ENCODE measurements around the gene NCEH1. TPM values are rescaled to one million over a fixed set of nuclear protein-coding genes. Genes with fewer than 3 reads are reported as not detected.

Gene NCEH1
- total RNA-seq, 1 donor from 2014 or later = 4.5 TPM

- POLR2A ChIA-PET = no interaction called here
- TF ChIP-seq, protein P1, sequence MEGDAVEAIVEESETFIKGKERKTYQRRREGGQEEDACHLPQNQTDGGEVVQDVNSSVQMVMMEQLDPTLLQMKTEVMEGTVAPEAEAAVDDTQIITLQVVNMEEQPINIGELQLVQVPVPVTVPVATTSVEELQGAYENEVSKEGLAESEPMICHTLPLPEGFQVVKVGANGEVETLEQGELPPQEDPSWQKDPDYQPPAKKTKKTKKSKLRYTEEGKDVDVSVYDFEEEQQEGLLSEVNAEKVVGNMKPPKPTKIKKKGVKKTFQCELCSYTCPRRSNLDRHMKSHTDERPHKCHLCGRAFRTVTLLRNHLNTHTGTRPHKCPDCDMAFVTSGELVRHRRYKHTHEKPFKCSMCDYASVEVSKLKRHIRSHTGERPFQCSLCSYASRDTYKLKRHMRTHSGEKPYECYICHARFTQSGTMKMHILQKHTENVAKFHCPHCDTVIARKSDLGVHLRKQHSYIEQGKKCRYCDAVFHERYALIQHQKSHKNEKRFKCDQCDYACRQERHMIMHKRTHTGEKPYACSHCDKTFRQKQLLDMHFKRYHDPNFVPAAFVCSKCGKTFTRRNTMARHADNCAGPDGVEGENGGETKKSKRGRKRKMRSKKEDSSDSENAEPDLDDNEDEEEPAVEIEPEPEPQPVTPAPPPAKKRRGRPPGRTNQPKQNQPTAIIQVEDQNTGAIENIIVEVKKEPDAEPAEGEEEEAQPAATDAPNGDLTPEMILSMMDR (IDR thresholded peaks at IDR 0.05) = no peak
- DNase-seq (no peak), ATAC-seq (ENCODE audit: low read depth) (no peak)
- Mint-ChIP-seq H3K36me3 (ENCODE audit: low read depth) (peaks cover 6% of the 10 kb centered on the region), H3K27ac (no peak overlapping the region), H3K9me3 (peaks cover 2% of the 10 kb centered on the region), H3K4me3 (no peak overlapping the region), H3K4me1 (peaks cover 22% of the 10 kb centered on the region), H3K27me3 (no peaks in the 10 kb centered on the region)
- intact Hi-C loops (cut with micrococcal nuclease) = loop anchor here (5.0 kb wide), 1 partner anchor 116 kb away; no protein-coding TSS in a partner anchor
- CTCF ChIA-PET = interaction anchor here (0.6 kb wide), 1 partner anchor 572 kb away, joined by 3 read pairs; no protein-coding TSS in a partner anchor
These were observed 2.4 kb upstream of the NCEH1 start for GRCh38 chr3:172713316-172713715.

GRCh38 chr3:172711454-172711795 is 558 bp upstream of the NCEH1 start:
- Mint-ChIP-seq H3K36me3 (ENCODE audit: low read depth) (peaks cover 6% of the 10 kb centered on the region), H3K27me3 (no peaks in the 10 kb centered on the region), H3K9me3 (no peaks in the 10 kb centered on the region), H3K27ac (peak overlapping the region; percentile 83), H3K4me1 (peaks cover 22% of the 10 kb centered on the region), H3K4me3 (peak overlapping the region; percentile 97)
- ChIA-PET CTCF (interaction anchor here (1.0 to 1.8 kb wide), 4 partner anchors 32 to 116 kb away, joined by 3 to 5 read pairs (median 4); no protein-coding TSS in a partner anchor), POLR2A (interaction anchor here (1.0 to 1.8 kb wide), 2 partner anchors 18 to 39 kb away, joined by 3 to 8 read pairs; partner anchors contain the start of gene ECT2)
- DNase-seq = no peak
- peak; percentile 8 for ATAC-seq (ENCODE audit: low read depth)
- intact Hi-C loops (cut with micrococcal nuclease) = loop anchor here (1.0 to 5.0 kb wide), 6 partner anchors 38 to 221 kb away; partner anchors contain the start of gene ECT2
- TF ChIP-seq, protein P1 (IDR thresholded peaks at IDR 0.05) = no peak

GRCh38 chr3:172709774-172710663 is 848 bp downstream of the NCEH1 start:
- peaks cover 6% of the 10 kb centered on the region for H3K36me3 Mint-ChIP-seq (ENCODE audit: low read depth)
- TF ChIP-seq, protein P1 (IDR thresholded peaks at IDR 0.05) = no peak
- no peaks in the 10 kb centered on the region for H3K27me3 Mint-ChIP-seq
- CTCF ChIA-PET = interaction anchor here (1.1 to 1.8 kb wide), 3 partner anchors 33 to 40 kb away, joined by 3 to 5 read pairs (median 3); no protein-coding TSS in a partner anchor
- H3K4me3 Mint-ChIP-seq = peak overlapping the region; percentile 97
- intact Hi-C loops (cut with micrococcal nuclease) = loop anchor here (2.0 to 5.0 kb wide), 2 partner anchors 113 to 219 kb away; no protein-coding TSS in a partner anchor
- H3K27ac Mint-ChIP-seq = peak overlapping the region; percentile 83
- no peak for DNase-seq
- H3K4me1 Mint-ChIP-seq = peaks cover 22% of the 10 kb centered on the region
- POLR2A ChIA-PET = interaction anchor here (1.0 to 1.8 kb wide), 2 partner anchors 16 to 40 kb away, joined by 3 to 8 read pairs; partner anchors contain the start of gene ECT2
- no peak for ATAC-seq (ENCODE audit: low read depth)
- no peaks in the 10 kb centered on the region for H3K9me3 Mint-ChIP-seq

DNA sequence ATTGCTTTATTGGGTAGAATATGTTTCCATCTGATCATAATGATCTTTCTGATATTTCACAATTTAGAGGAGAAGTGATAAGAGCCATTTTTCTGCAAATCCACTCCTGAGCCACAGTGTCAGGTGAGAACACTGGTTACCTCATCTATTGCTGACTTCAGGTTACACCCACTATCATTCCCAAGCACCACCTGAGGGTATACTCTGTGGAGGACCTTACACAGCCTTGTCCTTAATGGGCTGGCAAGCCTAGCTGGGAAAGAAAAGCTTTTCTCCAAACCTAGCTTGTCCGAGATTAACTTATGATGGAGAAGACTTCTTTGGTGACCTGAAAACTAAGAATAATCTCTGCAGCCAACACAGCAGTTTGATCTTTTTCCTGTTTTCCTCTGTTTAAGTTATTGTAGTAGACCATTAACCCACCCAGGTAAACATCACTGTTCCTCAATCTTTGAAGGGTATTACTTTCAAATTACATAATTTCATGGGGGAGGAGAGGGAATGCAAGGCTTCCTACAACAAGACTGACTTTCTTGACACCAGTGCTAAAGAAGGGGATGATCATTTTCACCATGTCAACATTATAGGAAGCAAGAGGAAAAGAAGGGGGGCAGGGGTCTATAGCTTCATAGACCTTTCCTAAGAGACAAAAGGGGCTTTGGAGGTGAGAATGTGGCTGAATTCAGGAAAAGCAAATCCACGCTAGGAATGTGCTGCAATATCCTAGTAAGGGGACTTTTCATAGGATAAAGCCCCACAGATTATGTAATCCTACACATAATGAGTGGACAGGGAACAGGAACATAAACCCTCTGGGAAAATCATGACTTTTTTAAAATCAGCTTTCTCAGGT is 1.7 kb downstream of the NCEH1 start:
- peak overlapping the region; percentile 13 for H3K27ac Mint-ChIP-seq
- H3K36me3 Mint-ChIP-seq (ENCODE audit: low read depth) = peaks cover 6% of the 10 kb centered on the region
- peak overlapping the region; percentile 97 for H3K4me3 Mint-ChIP-seq
- POLR2A ChIA-PET = no interaction called here
- peaks cover 24% of the 10 kb centered on the region for H3K4me1 Mint-ChIP-seq
- CTCF ChIA-PET = interaction anchor here (1.4 kb wide), 1 partner anchor 36 kb away, joined by 3 read pairs; no protein-coding TSS in a partner anchor
- intact Hi-C loops (cut with micrococcal nuclease) = no loop called here
- H3K27me3 Mint-ChIP-seq = no peaks in the 10 kb centered on the region
- no peak for DNase-seq
- TF ChIP-seq, protein P1 (IDR thresholded peaks at IDR 0.05) = no peak
- H3K9me3 Mint-ChIP-seq = no peaks in the 10 kb centered on the region
- no peak for ATAC-seq (ENCODE audit: low read depth)

Measured in activated B cell treated with CpG ODN at 0.5 μM for 24 hours (primary cell).